PC-9 (cell line): Measurements from ENCODE around the gene DYNLRB1. TPM values are rescaled to one million over a fixed set of nuclear protein-coding genes. Genes with fewer than 3 reads are reported as not detected.
A peak's percentile ranks its signal among the peaks of the same experiment; 100 is the strongest.
"Not testable (repeated sequence)": the region's sequence is repeated elsewhere in the genome, so short reads cannot be mapped to it uniquely, and the experiment has no call there.

ENCODE experiments used
- BruUV-seq: library from RNA; stranded (reverse); fragments of 400-500 nt; replicated peaks from 2 replicates; lab custom pipeline; 2021; lab: Mats Ljungman, UMichigan
- CTCF ChIA-PET: fragments of 300-600 bp; sonication (Branson Sonifier 250); formaldehyde crosslinking; loops from one replicate; lab custom pipeline; 2022; ENCODE audit warnings: antibody characterized with exemption; lab: Charles Lee
- POLR2A ChIA-PET: fragments of 300-600 bp; sonication (Branson Sonifier 250); formaldehyde crosslinking; loops from one replicate; lab custom pipeline; 2022; ENCODE audit warnings: antibody characterized with exemption; ENCODE audit not compliant: unreplicated experiment; lab: Charles Lee
- DNase-seq, 2 experiments: peaks; one replicate each; pipeline versions ENCODE4 v3.0.0 to v3.0.0-alpha.2; 2015 to 2022; ENCODE audit warnings: mixed read lengths in 1 of 2
- H2AFZ ChIP-seq: fragments of 200-600 bp; sonication (generic); 2 replicates; pipeline ENCODE4 v1.8.1; 2017; ENCODE audit warnings: antibody characterized with exemption
- H3F3A ChIP-seq: fragments of 200-600 bp; sonication (generic); 2 replicates; pipeline ENCODE4 v1.8.1; 2017; ENCODE audit warnings: antibody characterized with exemption, mild to moderate bottlenecking, low read depth; ENCODE audit not compliant: insufficient read depth
- H3K27ac ChIP-seq: fragments of 200-600 bp; sonication (generic); 2 replicates; pipeline ENCODE4 v1.6.1; 2016; ENCODE audit warnings: mixed run types
- H3K27me3 ChIP-seq: fragments of 200-600 bp; sonication (generic); 2 replicates; pipeline ENCODE4 v1.6.1; 2016; ENCODE audit warnings: low read depth, mixed run types; ENCODE audit not compliant: insufficient read depth
- H3K36me3 ChIP-seq: fragments of 200-600 bp; sonication (generic); 2 replicates; pipeline ENCODE4 v1.6.1; 2016; ENCODE audit warnings: low read depth, mixed run types
- H3K4me1 ChIP-seq: fragments of 200-600 bp; sonication (generic); replicated peaks from 2 replicates; pipeline ENCODE4 v1.6.1; 2016; ENCODE audit warnings: mixed run types; ENCODE audit not compliant: insufficient read depth
- H3K4me2 ChIP-seq: fragments of 200-600 bp; sonication (generic); 2 replicates; pipeline ENCODE4 v1.6.1; 2017; ENCODE audit warnings: mixed run types
- H3K4me3 ChIP-seq: fragments of 200-600 bp; sonication (generic); 2 replicates; pipeline ENCODE4 v1.6.1; 2016; ENCODE audit warnings: mixed run types
- H3K79me2 ChIP-seq: fragments of 200-600 bp; sonication (generic); 2 replicates; pipeline ENCODE4 v1.6.1; 2017; ENCODE audit warnings: low read depth, mixed run types
- H3K9me2 ChIP-seq: fragments of 200-600 bp; sonication (generic); 2 replicates; pipeline ENCODE4 v1.8.1; 2017; ENCODE audit warnings: mild to moderate bottlenecking; ENCODE audit not compliant: insufficient read depth
- H3K9me3 ChIP-seq: fragments of 200-600 bp; sonication (generic); 2 replicates; pipeline ENCODE4 v1.8.1; 2016; ENCODE audit warnings: low read depth; ENCODE audit not compliant: insufficient read depth
- H4K20me1 ChIP-seq: fragments of 200-600 bp; sonication (generic); 2 replicates; pipeline ENCODE4 v1.8.1; 2017; ENCODE audit not compliant: insufficient read depth
- CTCF ChIP-seq: fragments of 200-600 bp; sonication (generic); conservative IDR thresholded peaks from 2 replicates; pipeline ENCODE4 v1.6.1; 2017; ENCODE audit warnings: mixed run types, antibody characterized with exemption, mild to moderate bottlenecking, moderate library complexity
- EZH2 ChIP-seq: fragments of 200-600 bp; sonication (generic); IDR thresholded peaks from 2 replicates; pipeline ENCODE4 v1.8.0; 2017; ENCODE audit warnings: antibody characterized with exemption, low read depth
- intact Hi-C: fragments of 100-400 bp; cut with micrococcal nuclease; formaldehyde crosslinking; loops from one replicate; pipeline ENCODE4 v1.10.0; 2022; ENCODE audit not compliant: unreplicated experiment
- total RNA-seq: library from RNA; stranded (reverse); gene quantifications from 2 replicates; pipeline ENCODE4 v1.2.3, GENCODE V29; 2021

Gene DYNLRB1
- total RNA-seq, 1 experiment from 2014 or later = 179 TPM

GRCh38 chr20:34514897-34515483, 1.2 kb upstream of the DYNLRB1 start:
- Histone ChIP-seq H3K27me3 (no peaks in the 10 kb centered on the region), H3K4me2 (no peak overlapping the region), H3K79me2 (peaks cover 28% of the 10 kb centered on the region), H3K9me2 (no peaks in the 10 kb centered on the region), H2AFZ (no peak overlapping the region), H3K36me3 (peaks cover 11% of the 10 kb centered on the region; the same call in 1 of the 2 replicates), H3K4me1 (peaks cover 9% of the 10 kb centered on the region), H3K4me3 (no peak overlapping the region), H3F3A (peaks cover 62% of the 10 kb centered on the region), H3K27ac (no peak overlapping the region), H3K9me3 (no peaks in the 10 kb centered on the region), H4K20me1 (no peaks in the 10 kb centered on the region)
- intact Hi-C loops = no loop called here
- ChIA-PET CTCF (no interaction called here), POLR2A (interaction anchor here (0.6 to 1.0 kb wide), 5 partner anchors 51 to 369 kb away, joined by 3 to 13 read pairs (median 8); partner anchors contain the start of gene ITCH)
- no peak for DNase-seq
- BruUV-seq = no TSS peak
- TF ChIP-seq CTCF (no peak), EZH2 (no peak)

- POLR2A ChIA-PET = interaction anchor here (0.5 to 1.0 kb wide), 9 partner anchors 43 to 369 kb away, joined by 3 to 13 read pairs (median 4); partner anchors contain the start of gene ITCH
- TF ChIP-seq CTCF (no peak), EZH2 (no peak)
- H3K36me3 ChIP-seq = peaks cover 12% of the 10 kb centered on the region; the same call in 1 of the 2 replicates
- H3K4me2 ChIP-seq = peak overlapping the region; percentile 77
- CTCF ChIA-PET = no interaction called here
- no peaks in the 10 kb centered on the region for H4K20me1 ChIP-seq
- peaks cover 31% of the 10 kb centered on the region for H3K79me2 ChIP-seq
- H3K4me3 ChIP-seq = peak overlapping the region; percentile 95
- intact Hi-C loops = loop anchor here (1.0 kb wide), 1 partner anchor 11 kb away; no protein-coding TSS in a partner anchor
- no peaks in the 10 kb centered on the region for H3K9me2 ChIP-seq
- H3K9me3 ChIP-seq = no peaks in the 10 kb centered on the region
- peak overlapping the region; percentile 73; the same call in 1 of the 2 replicates for H2AFZ ChIP-seq
- no peaks in the 10 kb centered on the region for H3K27me3 ChIP-seq
- peaks cover 55% of the 10 kb centered on the region for H3F3A ChIP-seq
- peak in 1 of 2 experiments; percentile 49 for DNase-seq
- peaks cover 9% of the 10 kb centered on the region for H3K4me1 ChIP-seq
- peak overlapping the region; percentile 69 for H3K27ac ChIP-seq
- TSS peak; percentile 75 for BruUV-seq
Observed at GRCh38 chr20:34515484-34516246, 557 bp upstream of the DYNLRB1 start.

- H3K4me3 ChIP-seq = peak overlapping the region; percentile 95
- H2AFZ ChIP-seq = peak overlapping the region; percentile 73; the same call in 1 of the 2 replicates
- H3F3A ChIP-seq = peaks cover 41% of the 10 kb centered on the region
- POLR2A ChIA-PET = no interaction called here
- TF ChIP-seq CTCF (no peak), EZH2 (no peak)
- no peaks in the 10 kb centered on the region for H4K20me1 ChIP-seq
- intact Hi-C loops = no loop called here
- CTCF ChIA-PET = no interaction called here
- H3K27me3 ChIP-seq = no peaks in the 10 kb centered on the region
- no peaks in the 10 kb centered on the region for H3K9me2 ChIP-seq
- BruUV-seq = no TSS peak
- peak overlapping the region; percentile 77 for H3K4me2 ChIP-seq
- peaks cover 44% of the 10 kb centered on the region for H3K79me2 ChIP-seq
- peaks cover 9% of the 10 kb centered on the region for H3K4me1 ChIP-seq
- no peak for DNase-seq
- H3K36me3 ChIP-seq = peaks cover 4% of the 10 kb centered on the region; the same call in 1 of the 2 replicates
- peak overlapping the region; percentile 69 for H3K27ac ChIP-seq
- no peaks in the 10 kb centered on the region for H3K9me3 ChIP-seq
Observed at GRCh38 chr20:34517114-34517505, 888 bp downstream of the DYNLRB1 start.

GRCh38 chr20:34518863-34519262, 2.6 kb downstream of the DYNLRB1 start:
- H3K36me3 ChIP-seq, H2AFZ ChIP-seq, H3K27ac ChIP-seq, H3K27me3 ChIP-seq, H3K9me2 ChIP-seq, H3K9me3 ChIP-seq, H3K4me2 ChIP-seq, CTCF ChIA-PET, DNase-seq, POLR2A ChIA-PET, intact Hi-C loops, H4K20me1 ChIP-seq, H3K4me3 ChIP-seq, BruUV-seq: not testable (repeated sequence)
- peaks cover 11% of the 10 kb centered on the region for H3K4me1 ChIP-seq
- peaks cover 58% of the 10 kb centered on the region for H3K79me2 ChIP-seq
- peaks cover 28% of the 10 kb centered on the region for H3F3A ChIP-seq

- H3K4me3 ChIP-seq, H3K4me2 ChIP-seq, intact Hi-C loops, POLR2A ChIA-PET, H3K9me3 ChIP-seq, H2AFZ ChIP-seq, BruUV-seq, CTCF ChIA-PET, H4K20me1 ChIP-seq, H3K9me2 ChIP-seq, H3K27ac ChIP-seq, H3K36me3 ChIP-seq, DNase-seq, H3K27me3 ChIP-seq: not testable (repeated sequence)
- H3K79me2 ChIP-seq = peaks cover 65% of the 10 kb centered on the region
- H3K4me1 ChIP-seq = peaks cover 21% of the 10 kb centered on the region
- H3F3A ChIP-seq = peaks cover 28% of the 10 kb centered on the region
Observed at GRCh38 chr20:34519841-34520240, 3.6 kb downstream of the DYNLRB1 start.
